Measurements from ENCODE around the gene ZNF143. TPM values are rescaled to one million over a fixed set of nuclear protein-coding genes. Genes with fewer than 3 reads are reported as not detected.

Gene ZNF143
- total RNA-seq, 1 donor from 2014 or later = 30.3 TPM

DNA sequence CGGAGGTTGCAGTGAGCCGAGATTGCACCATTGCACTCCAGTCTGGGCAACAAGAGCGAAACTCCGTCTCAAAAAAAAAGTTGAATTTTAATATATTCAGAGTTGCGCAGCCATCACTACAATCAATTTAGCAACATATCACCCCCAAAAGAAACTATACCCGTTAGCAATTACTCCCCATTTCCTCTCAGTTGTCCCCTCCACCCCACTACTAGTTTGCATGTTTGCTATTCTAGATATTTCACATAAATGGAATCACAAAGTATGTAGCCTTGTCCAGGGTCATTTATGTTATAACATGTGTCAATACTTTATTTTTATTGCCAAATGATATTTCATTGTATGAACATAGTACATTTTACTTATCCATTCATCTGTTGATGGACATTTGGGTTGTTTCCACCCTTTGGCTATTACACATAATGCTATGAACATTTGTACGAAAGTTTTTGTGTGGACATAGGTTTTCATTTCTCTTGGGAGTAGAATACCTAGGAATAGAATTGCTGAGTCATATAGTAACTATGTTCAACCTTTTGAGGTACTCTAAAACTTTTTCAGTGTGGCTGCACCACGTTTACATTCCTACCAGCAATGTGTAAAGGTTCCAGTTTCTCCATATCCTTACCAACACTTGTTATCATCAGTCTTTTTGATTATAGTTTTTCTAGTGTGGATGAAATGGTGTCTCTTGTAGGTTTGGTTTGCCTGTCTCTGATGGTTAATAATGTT, 2.2 kb downstream of the ZNF143 start:
- H3K27me3 Mint-ChIP-seq (ENCODE audit: insufficient read depth) = no peaks in the 10 kb centered on the region
- intact Hi-C loops (cut with micrococcal nuclease) = loop anchor here (5.0 kb wide), 6 partner anchors 251 to 859 kb away; partner anchors contain the start of genes ADM and NRIP3
- peaks cover 30% of the 10 kb centered on the region for H3K4me1 Mint-ChIP-seq (ENCODE audit: low read depth)
- H3K4me3 Mint-ChIP-seq = peak overlapping the region; percentile 88
- H3K36me3 Mint-ChIP-seq (ENCODE audit: low read depth) = peaks cover 17% of the 10 kb centered on the region
- peak overlapping the region; percentile 90 for H3K27ac Mint-ChIP-seq
- no peaks in the 10 kb centered on the region for H3K9me3 Mint-ChIP-seq
- DNase-seq (ENCODE audit: low spot score) = no peak

DNA sequence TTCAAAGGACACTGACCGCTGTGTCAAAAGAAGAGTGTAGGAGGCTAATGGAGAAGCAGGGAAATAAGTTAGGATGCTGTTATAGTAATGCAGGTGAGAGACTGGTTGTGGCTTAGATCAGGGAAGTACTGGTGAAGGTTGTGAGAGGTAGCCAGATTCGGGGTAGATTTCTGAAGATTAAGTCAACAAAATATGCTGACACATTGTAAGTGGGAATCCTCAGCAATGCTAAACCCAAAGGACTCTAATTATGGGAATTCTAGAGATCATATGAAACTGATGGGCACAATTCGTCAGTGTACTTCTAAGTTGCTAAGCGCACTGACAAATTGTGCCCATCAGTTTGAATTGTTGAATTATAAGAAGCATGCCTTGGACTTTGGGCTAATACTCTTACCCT, 10.0 kb downstream of the ZNF143 start:
- Mint-ChIP-seq H3K4me1 (ENCODE audit: low read depth) (peaks cover 15% of the 10 kb centered on the region), H3K9me3 (no peaks in the 10 kb centered on the region), H3K4me3 (no peak overlapping the region), H3K36me3 (ENCODE audit: low read depth) (peaks cover 31% of the 10 kb centered on the region), H3K27ac (no peak overlapping the region), H3K27me3 (ENCODE audit: insufficient read depth) (no peaks in the 10 kb centered on the region)
- DNase-seq (ENCODE audit: low spot score) = no peak
- intact Hi-C loops (cut with micrococcal nuclease) = no loop called here

DNA sequence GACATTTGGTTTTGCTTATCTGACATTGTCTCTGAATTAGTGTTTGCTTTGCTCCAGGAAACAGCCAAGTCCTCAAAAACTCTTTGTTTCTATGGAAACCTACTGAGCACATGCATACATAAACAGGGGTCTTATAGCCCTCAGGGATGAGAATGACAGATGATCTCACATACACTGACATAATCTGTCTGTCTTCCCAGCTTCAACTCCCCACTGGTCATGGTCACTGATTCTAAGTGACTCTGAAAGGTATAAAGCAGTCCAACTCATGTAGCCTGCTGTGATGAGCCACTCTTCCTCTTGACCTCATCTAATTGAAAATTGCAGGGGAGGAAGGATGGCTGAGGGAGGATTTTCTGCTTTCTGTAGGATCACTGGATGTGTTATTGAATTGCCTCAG, 12.6 kb downstream of the ZNF143 start:
- H3K27ac Mint-ChIP-seq = no peak overlapping the region
- DNase-seq (ENCODE audit: low spot score) = no peak
- peaks cover 30% of the 10 kb centered on the region for H3K36me3 Mint-ChIP-seq (ENCODE audit: low read depth)
- H3K27me3 Mint-ChIP-seq (ENCODE audit: insufficient read depth) = no peaks in the 10 kb centered on the region
- no peak overlapping the region for H3K4me3 Mint-ChIP-seq
- H3K4me1 Mint-ChIP-seq (ENCODE audit: low read depth) = peaks cover 10% of the 10 kb centered on the region
- H3K9me3 Mint-ChIP-seq = no peaks in the 10 kb centered on the region
- intact Hi-C loops (cut with micrococcal nuclease) = no loop called here

DNA sequence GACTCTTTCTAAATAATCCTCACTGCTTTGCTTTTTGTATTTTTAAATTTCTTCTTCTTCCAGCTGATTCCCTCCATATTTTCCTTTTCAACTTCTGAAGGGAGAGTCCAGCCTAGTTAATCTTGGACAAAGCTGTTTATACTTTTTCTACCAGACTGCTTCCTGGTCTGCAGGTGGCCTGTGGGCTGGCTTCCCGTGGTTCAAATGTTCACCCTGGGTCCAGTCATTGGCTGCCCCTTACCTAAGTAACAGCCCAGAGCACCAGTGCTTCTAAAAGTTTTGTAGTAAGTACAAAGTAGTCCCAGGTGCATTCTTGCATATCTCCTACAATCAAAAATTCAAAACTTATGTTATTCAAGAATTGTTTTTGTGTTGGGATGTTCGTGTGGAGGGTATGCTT, 19.1 kb downstream of the ZNF143 start:
- Mint-ChIP-seq H3K27ac (no peak overlapping the region), H3K4me1 (ENCODE audit: low read depth) (no peaks in the 10 kb centered on the region), H3K9me3 (no peaks in the 10 kb centered on the region), H3K27me3 (ENCODE audit: insufficient read depth) (no peaks in the 10 kb centered on the region), H3K36me3 (ENCODE audit: low read depth) (peaks cover 25% of the 10 kb centered on the region), H3K4me3 (no peak overlapping the region)
- intact Hi-C loops (cut with micrococcal nuclease) = no loop called here
- DNase-seq (ENCODE audit: low spot score) = no peak

DNA sequence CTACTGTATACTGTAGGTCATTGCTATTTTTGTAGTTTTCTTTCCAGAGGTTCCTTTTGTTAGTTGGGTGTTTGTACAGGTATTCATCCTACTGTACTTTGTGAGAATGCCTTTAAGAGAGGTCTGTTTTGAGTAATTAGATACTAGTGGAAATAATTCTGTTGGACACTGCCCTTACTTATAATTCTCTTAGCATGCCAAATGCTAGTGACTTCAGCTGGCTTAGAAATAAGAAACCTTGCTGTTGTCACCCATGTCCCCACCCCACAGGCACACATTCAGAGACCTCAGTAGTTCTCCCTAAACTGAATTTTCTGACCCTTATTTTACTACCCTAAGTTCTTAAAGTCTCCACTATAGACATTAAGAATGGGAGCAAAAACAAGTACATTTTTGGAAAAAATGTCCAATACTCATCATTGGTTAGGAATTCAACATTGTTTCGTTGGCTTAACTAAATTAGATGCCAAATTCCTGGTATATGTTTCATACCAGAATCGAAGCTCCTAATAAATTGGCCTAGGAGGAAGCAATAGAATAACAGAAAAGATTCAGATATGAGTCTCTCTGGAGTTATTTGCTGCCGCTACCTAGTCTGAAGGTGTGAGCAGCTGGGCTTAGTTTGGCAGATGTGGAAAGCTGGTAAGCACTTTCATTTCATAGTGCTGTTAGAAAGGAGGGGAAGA, 28.4 kb downstream of the ZNF143 start:
- H3K4me3 Mint-ChIP-seq = no peak overlapping the region
- no peaks in the 10 kb centered on the region for H3K9me3 Mint-ChIP-seq
- H3K4me1 Mint-ChIP-seq (ENCODE audit: low read depth) = peaks cover 4% of the 10 kb centered on the region
- no peak for DNase-seq (ENCODE audit: low spot score)
- intact Hi-C loops (cut with micrococcal nuclease) = no loop called here
- peaks cover 28% of the 10 kb centered on the region for H3K36me3 Mint-ChIP-seq (ENCODE audit: low read depth)
- no peaks in the 10 kb centered on the region for H3K27me3 Mint-ChIP-seq (ENCODE audit: insufficient read depth)
- no peak overlapping the region for H3K27ac Mint-ChIP-seq

DNA sequence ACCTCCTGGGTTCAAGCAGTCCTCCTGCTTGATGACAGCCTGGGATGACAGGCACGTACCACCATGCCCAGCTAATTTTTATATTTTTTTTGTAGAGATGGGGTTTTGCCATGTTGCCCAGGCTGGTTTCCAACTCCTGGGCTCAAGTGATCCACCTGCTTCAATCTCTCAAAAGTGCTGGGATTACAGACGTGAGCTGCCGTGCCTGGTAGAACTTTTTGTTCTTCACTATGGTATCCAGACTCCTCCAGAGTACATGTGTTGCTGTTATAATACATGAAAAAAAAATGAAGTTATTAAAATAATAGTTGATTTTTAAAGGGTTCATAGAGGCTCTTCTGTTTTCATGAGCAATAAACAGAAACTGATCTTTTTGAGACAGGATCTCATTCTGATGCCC, 29.6 kb downstream of the ZNF143 start:
- Mint-ChIP-seq H3K36me3 (ENCODE audit: low read depth) (peaks cover 31% of the 10 kb centered on the region), H3K4me1 (ENCODE audit: low read depth) (peaks cover 4% of the 10 kb centered on the region), H3K27me3 (ENCODE audit: insufficient read depth) (no peaks in the 10 kb centered on the region), H3K4me3 (no peak overlapping the region), H3K27ac (no peak overlapping the region), H3K9me3 (no peaks in the 10 kb centered on the region)
- DNase-seq (ENCODE audit: low spot score) = no peak
- intact Hi-C loops (cut with micrococcal nuclease) = no loop called here

DNA sequence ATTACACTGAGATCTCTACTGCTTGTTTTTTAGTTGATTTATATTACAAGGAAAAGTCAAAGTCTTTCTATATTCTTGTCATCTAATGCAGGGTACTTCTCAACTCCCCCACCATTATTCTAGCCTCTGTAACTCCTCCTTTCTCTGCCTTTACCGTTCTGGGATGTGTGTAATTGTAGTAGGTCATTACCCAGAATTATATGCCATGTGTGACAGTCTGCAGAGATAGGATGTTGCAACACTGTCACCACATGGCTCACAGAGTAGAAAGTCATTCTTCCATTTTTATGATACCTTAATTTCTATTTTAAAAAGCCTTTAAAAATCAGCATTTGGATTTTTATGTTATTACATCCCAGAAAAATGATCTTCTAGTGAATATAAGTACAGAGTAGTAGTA, 32.7 kb downstream of the ZNF143 start:
- Mint-ChIP-seq H3K36me3 (ENCODE audit: low read depth) (peaks cover 37% of the 10 kb centered on the region), H3K27me3 (ENCODE audit: insufficient read depth) (no peaks in the 10 kb centered on the region), H3K27ac (no peak overlapping the region), H3K9me3 (no peaks in the 10 kb centered on the region), H3K4me1 (ENCODE audit: low read depth) (peaks cover 4% of the 10 kb centered on the region), H3K4me3 (no peak overlapping the region)
- no peak for DNase-seq (ENCODE audit: low spot score)
- intact Hi-C loops (cut with micrococcal nuclease) = no loop called here

DNA sequence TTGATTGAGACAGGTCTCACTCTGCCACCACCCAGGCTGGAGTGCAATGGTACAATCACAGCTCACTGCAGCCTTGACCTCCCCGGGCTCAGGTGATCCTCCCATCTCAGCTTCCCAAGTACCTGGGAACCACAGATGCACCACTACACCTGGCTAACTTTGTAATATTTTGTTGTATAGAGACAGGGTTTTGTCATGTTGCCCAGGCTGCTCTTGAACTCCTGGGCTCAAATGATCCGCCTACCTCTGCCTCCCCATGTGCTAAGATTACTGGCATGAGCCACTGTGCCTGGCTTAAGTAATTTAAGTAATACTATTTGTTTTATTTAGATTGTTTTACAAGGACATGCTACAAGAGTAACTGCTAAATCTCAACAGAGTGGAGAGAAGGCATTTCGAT, 33.5 kb downstream of the ZNF143 start:
- H3K4me1 Mint-ChIP-seq (ENCODE audit: low read depth) = peaks cover 2% of the 10 kb centered on the region
- intact Hi-C loops (cut with micrococcal nuclease) = no loop called here

DNA sequence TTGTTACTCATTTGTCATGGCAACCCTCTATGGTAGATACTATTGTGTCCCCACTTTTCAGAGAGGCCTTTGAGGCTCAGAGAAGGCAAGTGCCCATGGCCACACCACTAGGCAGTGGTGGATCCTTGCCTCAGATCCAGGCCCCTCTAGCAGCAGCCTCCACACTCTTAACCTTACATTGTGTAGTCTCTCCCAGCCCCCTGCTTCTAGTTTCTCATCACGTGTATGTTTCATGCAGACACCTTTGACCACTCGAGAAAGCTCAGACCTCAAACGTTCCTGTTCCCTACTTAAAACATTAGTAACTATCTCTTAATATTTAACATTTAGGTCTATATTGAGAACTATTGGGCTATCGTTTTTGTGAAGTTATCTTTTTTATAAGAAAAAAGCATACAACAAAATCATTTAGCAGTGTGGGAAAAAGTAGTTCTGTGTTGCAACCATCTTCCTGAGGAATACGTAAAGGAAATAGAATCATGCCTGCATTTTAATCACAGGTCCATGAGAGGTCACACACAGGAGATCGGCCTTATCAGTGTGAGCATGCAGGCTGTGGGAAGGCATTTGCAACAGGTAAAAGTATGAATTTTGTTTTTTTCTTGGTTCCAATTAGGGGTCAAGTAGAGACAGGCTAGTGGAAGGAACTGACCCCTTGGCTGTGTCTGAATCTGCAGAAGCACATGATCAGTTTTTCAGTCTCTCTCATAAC, 35.1 kb downstream of the ZNF143 start:
- no peaks in the 10 kb centered on the region for H3K4me1 Mint-ChIP-seq (ENCODE audit: low read depth)
- H3K27me3 Mint-ChIP-seq (ENCODE audit: insufficient read depth) = no peaks in the 10 kb centered on the region

More for the DNA sequence above, 33.5 kb downstream of the ZNF143 start:
- no peaks in the 10 kb centered on the region for H3K27me3 Mint-ChIP-seq (ENCODE audit: insufficient read depth)
- DNase-seq (ENCODE audit: low spot score) = no peak
- peaks cover 36% of the 10 kb centered on the region for H3K36me3 Mint-ChIP-seq (ENCODE audit: low read depth)
- H3K4me3 Mint-ChIP-seq = no peak overlapping the region
- no peak overlapping the region for H3K27ac Mint-ChIP-seq
- H3K9me3 Mint-ChIP-seq = no peaks in the 10 kb centered on the region

DNA sequence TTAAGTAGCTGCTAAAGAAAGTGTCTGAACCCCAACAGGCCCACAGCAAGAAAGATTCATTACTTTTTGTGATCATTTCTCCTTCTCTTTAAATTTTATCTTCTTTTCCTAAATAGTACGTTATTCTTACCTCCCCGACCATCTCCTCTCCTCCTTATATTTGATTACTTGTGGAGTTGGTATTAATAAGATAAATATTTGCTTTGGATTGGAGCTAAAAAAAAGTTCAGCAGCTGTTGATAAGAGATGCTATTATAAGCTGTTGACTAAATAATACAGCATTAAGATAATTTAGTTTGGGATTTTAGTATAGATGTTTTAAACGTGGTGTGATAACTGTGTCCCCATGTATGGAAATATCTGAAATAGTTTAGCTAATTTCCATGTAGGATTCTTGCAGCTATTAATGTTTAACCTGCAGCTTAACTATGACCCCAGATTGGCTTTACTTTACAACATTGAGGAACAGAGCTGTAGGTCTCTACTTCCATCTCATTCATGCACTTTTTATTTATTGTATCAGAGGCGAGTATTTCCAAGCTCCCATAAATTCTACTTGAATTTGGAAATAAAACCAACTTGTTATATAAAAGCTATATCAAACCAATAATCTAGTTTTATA, 37.8 kb downstream of the ZNF143 start:
- H3K27me3 Mint-ChIP-seq (ENCODE audit: insufficient read depth) = no peaks in the 10 kb centered on the region
- intact Hi-C loops (cut with micrococcal nuclease) = loop anchor here (1.0 kb wide), 1 partner anchor 8 kb away; no protein-coding TSS in a partner anchor
- no peak overlapping the region for H3K4me3 Mint-ChIP-seq
- no peak for DNase-seq (ENCODE audit: low spot score)
- H3K36me3 Mint-ChIP-seq (ENCODE audit: low read depth) = peaks cover 47% of the 10 kb centered on the region
- H3K4me1 Mint-ChIP-seq (ENCODE audit: low read depth) = no peaks in the 10 kb centered on the region
- no peaks in the 10 kb centered on the region for H3K9me3 Mint-ChIP-seq
- no peak overlapping the region for H3K27ac Mint-ChIP-seq

More for the DNA sequence above, 35.1 kb downstream of the ZNF143 start:
- Mint-ChIP-seq H3K4me3 (no peak overlapping the region), H3K9me3 (no peaks in the 10 kb centered on the region), H3K36me3 (ENCODE audit: low read depth) (peaks cover 40% of the 10 kb centered on the region), H3K27ac (no peak overlapping the region)
- intact Hi-C loops (cut with micrococcal nuclease) = no loop called here
- DNase-seq (ENCODE audit: low spot score) = no peak

DNA sequence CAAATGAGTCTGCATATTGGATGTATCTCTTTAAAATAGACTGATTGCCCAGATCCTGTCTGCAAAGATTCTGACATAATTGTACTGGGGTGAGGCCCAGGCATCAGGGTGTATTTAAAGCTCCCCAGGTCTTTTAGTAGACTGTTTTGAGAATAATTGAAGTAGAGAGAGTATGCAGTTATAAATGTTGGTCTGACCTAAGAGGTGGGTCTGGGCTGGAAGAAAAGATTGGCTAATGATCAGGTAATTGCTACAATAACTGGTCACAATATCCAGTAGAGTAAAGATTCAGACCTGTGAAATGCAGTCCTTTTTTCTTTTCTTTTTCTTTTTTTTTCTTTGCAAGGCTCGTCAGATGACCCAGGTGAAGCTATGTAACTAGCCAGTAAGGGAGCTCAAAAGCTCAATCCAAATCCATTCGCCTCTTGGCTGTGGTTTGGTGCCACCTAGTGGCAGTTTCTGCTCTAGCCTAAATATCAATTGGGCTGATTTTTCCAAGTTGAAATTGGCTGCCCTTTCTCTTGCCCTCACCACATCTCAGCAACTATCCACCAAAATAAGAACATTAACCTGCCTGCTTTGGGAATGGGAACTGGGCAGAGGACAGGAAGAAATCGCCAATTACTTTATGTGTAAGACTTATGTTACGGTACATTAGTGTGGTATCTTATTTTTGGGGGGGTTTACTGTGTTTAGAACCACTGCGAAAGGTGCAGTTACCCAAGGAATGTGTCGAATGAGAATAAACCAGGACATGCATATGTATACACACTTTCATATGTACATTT, 45.9 kb downstream of the ZNF143 start:
- H3K27me3 Mint-ChIP-seq (ENCODE audit: insufficient read depth) = no peaks in the 10 kb centered on the region
- H3K4me1 Mint-ChIP-seq (ENCODE audit: low read depth) = peaks cover 6% of the 10 kb centered on the region
- peak; percentile 68 for DNase-seq (ENCODE audit: low spot score)
- no peak overlapping the region for H3K4me3 Mint-ChIP-seq
- intact Hi-C loops (cut with micrococcal nuclease) = loop anchor here (1.0 to 5.0 kb wide), 6 partner anchors 8 to 544 kb away; partner anchors contain the start of gene TMEM9B
- H3K9me3 Mint-ChIP-seq = no peaks in the 10 kb centered on the region
- peaks cover 25% of the 10 kb centered on the region for H3K36me3 Mint-ChIP-seq (ENCODE audit: low read depth)
- H3K27ac Mint-ChIP-seq = no peak overlapping the region

DNA sequence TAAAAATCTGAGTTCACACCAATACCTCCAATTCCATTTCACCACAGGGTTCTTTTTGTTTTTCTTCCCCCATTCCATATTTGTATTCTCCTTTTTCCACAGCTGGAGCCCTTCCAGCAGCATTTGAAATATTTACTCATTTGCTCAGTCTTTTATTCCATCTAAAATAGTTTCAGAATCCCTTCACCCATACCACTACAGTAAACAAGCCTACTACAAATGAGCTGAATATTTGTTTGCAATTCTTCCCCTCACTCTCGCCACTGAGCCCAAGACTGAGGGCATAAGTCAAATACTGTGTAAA, 46.4 kb downstream of the ZNF143 start:
- DNase-seq (ENCODE audit: low spot score) = no peak
- H3K9me3 Mint-ChIP-seq = no peaks in the 10 kb centered on the region
- no peaks in the 10 kb centered on the region for H3K27me3 Mint-ChIP-seq (ENCODE audit: insufficient read depth)
- H3K27ac Mint-ChIP-seq = no peak overlapping the region
- no peak overlapping the region for H3K4me3 Mint-ChIP-seq
- H3K4me1 Mint-ChIP-seq (ENCODE audit: low read depth) = peaks cover 6% of the 10 kb centered on the region
- H3K36me3 Mint-ChIP-seq (ENCODE audit: low read depth) = peaks cover 27% of the 10 kb centered on the region
- intact Hi-C loops (cut with micrococcal nuclease) = loop anchor here (5.0 kb wide), 2 partner anchors 245 to 545 kb away; partner anchors contain the start of gene TMEM9B
